Activated T-cell treated with anti-CD3 and anti-CD28 coated beads for 1 hour (primary cell): ENCODE data around the gene CTBS.
"Not testable (repeated sequence)": the region's sequence is repeated elsewhere in the genome, so short reads cannot be mapped to it uniquely, and the experiment has no call there.

Source experiments
- DNase-seq: peaks from one replicate; pipeline ENCODE4 v3.0.0-alpha.2; 2020; ENCODE audit warnings: low read depth

CTBS gene

GRCh38 chr1:84573967-84574842 is at the start of gene CTBS:
Gene CTBS (minus strand): TSS chr1:84574440. CDS start chr1:84574415, 25 bp downstream.
- DNase-seq = peak; percentile 85

- no peak for DNase-seq
Measured at GRCh38 chr1:84621553-84621952, 47.3 kb upstream of the CTBS start.

GRCh38 chr1:84620720-84621313 is 46.6 kb upstream of the CTBS start:
- DNase-seq = peak; percentile 71

- no peak for DNase-seq
Measured at GRCh38 chr1:84619383-84620102, 45.3 kb upstream of the CTBS start.

GRCh38 chr1:84617349-84617748 is 43.1 kb upstream of the CTBS start:
- no peak for DNase-seq

GRCh38 chr1:84615790-84616189 is 41.5 kb upstream of the CTBS start:
- DNase-seq = no peak

- no peak for DNase-seq
Measured at GRCh38 chr1:84613887-84614286, 39.6 kb upstream of the CTBS start.

GRCh38 chr1:84613026-84613425 is 38.8 kb upstream of the CTBS start:
- no peak for DNase-seq

- no peak for DNase-seq
Measured at GRCh38 chr1:84611796-84612195, 37.6 kb upstream of the CTBS start.

- no peak for DNase-seq
Measured at GRCh38 chr1:84611091-84611490, 36.9 kb upstream of the CTBS start.

GRCh38 chr1:84606977-84607376 is 32.7 kb upstream of the CTBS start:
- no peak for DNase-seq

GRCh38 chr1:84605157-84605556 is 30.9 kb upstream of the CTBS start:
- DNase-seq = no peak

GRCh38 chr1:84603941-84604830 is 29.9 kb upstream of the CTBS start:
- DNase-seq = no peak

GRCh38 chr1:84603223-84603622 is 29.0 kb upstream of the CTBS start:
- no peak for DNase-seq

- no peak for DNase-seq
Measured at GRCh38 chr1:84600796-84601195, 26.6 kb upstream of the CTBS start.

GRCh38 chr1:84598846-84599741 is 24.9 kb upstream of the CTBS start:
- no peak for DNase-seq

GRCh38 chr1:84598418-84598817 is 24.2 kb upstream of the CTBS start:
- no peak for DNase-seq

- DNase-seq = no peak
Measured at GRCh38 chr1:84597011-84597410, 22.8 kb upstream of the CTBS start.

GRCh38 chr1:84594959-84595358 is 20.7 kb upstream of the CTBS start:
- not testable (repeated sequence) for DNase-seq

- no peak for DNase-seq
Measured at GRCh38 chr1:84587099-84587498, 12.9 kb upstream of the CTBS start.

GRCh38 chr1:84585803-84586202 is 11.6 kb upstream of the CTBS start:
- DNase-seq = no peak
